HPDE6-E6E7 (cell line): ENCODE measurements around the gene AMBRA1.

Experiments used
- DNase-seq: peaks from one replicate; pipeline ENCODE4 v3.0.0; 2011; ENCODE audit warnings: missing footprints; ENCODE audit errors: extremely low spot score

AMBRA1 gene

DNA sequence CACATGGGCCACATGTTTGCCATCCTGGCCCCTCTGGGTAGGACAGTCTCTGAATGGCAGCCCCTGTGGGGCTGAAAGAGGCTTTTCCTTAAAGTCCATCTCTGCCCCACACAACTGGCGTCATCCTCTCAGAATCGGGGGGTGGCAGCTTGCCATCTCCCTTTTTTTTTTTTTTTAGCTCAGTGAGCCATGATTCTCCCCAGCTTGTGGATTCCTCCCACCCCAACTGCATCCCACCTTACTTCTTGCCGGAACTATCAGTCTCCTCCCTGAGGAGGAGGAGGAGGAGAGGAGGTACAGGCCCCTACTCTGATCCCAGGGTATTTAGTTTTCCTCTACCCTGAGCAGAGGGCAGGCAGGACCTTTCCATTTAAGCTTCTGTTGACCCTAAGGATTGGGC lies 243.1 kb downstream of the AMBRA1 start:
- no peak for DNase-seq

DNA sequence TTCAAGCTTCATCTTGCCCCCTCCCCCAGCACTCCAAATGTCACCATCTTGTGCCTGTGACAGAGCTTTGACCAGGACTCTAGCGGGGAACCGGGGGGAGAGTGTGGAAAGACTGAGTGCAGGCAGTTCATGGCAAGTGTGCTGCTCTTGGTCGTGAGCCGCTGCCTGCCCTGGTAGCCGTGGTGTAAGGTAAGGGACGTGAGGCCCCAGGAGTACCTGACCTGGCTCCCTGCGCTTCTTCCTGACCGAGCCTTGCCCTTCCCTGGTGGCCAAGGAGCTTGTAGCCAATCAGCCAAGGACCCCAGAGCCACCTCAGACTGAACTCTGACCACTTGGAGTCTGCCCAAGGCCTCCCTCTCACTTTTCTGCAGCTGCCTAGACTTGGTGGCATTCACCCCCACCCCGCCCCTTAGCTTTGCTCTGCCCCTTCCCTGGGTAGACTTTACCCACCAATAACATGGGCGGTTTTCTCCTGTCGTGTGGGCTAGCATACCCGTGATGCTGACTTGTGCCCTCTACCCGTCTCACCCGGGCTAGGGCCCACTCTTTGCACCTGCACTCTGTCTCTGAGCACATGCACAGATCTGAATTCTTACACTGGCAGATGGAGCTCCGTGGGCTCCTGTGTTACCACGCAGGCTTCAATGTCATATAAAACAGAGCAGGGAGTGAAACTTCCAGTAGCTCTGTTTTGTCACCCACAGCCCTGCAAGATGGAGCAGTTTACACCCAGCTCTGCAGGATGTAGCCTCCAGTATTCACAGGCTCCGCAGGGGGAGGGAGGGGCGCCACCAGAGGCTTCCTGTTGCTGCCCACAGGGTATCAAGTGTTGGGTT lies 245.0 kb downstream of the AMBRA1 start:
- DNase-seq, result no peak

- DNase-seq, result no peak
Observed at GRCh38 chr11:46347637-46348311, 246.0 kb downstream of the AMBRA1 start.

- peak; percentile 76 for DNase-seq
Observed at GRCh38 chr11:46346886-46347636, 246.8 kb downstream of the AMBRA1 start, which contains the start of gene DGKZ. Gene DGKZ, plus strand, starts transcription at chr11:46347463. Its CDS starts 197 bp downstream, at chr11:46347660.
